ENCODE measurements around the gene SLC2A9. TPM values are rescaled to one million over a fixed set of nuclear protein-coding genes. Genes with fewer than 3 reads are reported as not detected.

Gene SLC2A9
- total RNA-seq, 6 experiments from 2014 or later: 16.1 to 25.0 (median 19.8) TPM

- intact Hi-C loops (cut with DNase I): no loop called here
- DNase-seq (no peak), ATAC-seq (no peak)
- Histone ChIP-seq H3K27ac (no peak overlapping the region), H3K4me3 (no peak overlapping the region), H3K9me3 (no peaks in the 10 kb centered on the region), H3K36me3 (no peaks in the 10 kb centered on the region), H3K27me3 (no peaks in the 10 kb centered on the region), H3K4me1 (no peaks in the 10 kb centered on the region)
- 67% methylated on average over 8 of the region's 10 CpGs for WGBS (ENCODE audit: insufficient coverage, low coverage, low lambda C conversion rate, missing lambda C conversion rate)
- no peak for TF ChIP-seq POLR2A (IDR thresholded peaks at IDR 0.05)
- TF ChIP-seq CTCF (IDR thresholded peaks at IDR 0.05): no peak
These were observed 93.8 kb downstream of the SLC2A9 start for GRCh38 chr4:9927341-9928007.

GRCh38 chr4:9926586-9926985 is 94.7 kb downstream of the SLC2A9 start:
- Histone ChIP-seq H3K9me3 (no peaks in the 10 kb centered on the region), H3K4me3 (no peak overlapping the region), H3K36me3 (no peaks in the 10 kb centered on the region), H3K4me1 (no peaks in the 10 kb centered on the region), H3K27me3 (no peaks in the 10 kb centered on the region), H3K27ac (no peak overlapping the region)
- no peak for DNase-seq
- whole genome bisulfite sequencing (ENCODE audit: insufficient coverage, low coverage, low lambda C conversion rate, missing lambda C conversion rate): 90% methylated on average over 2 of the region's 3 CpGs
- TF ChIP-seq POLR2A (IDR thresholded peaks at IDR 0.05) (no peak), CTCF (IDR thresholded peaks at IDR 0.05) (no peak)
- intact Hi-C loops (cut with DNase I): no loop called here
- no peak for ATAC-seq

GRCh38 chr4:9925750-9926439 is 95.4 kb downstream of the SLC2A9 start:
- 92% methylated on average over 3 of the region's 8 CpGs for WGBS (ENCODE audit: insufficient coverage, low coverage, low lambda C conversion rate, missing lambda C conversion rate)
- H3K9me3 ChIP-seq: no peaks in the 10 kb centered on the region
- no peak overlapping the region for H3K27ac ChIP-seq
- H3K27me3 ChIP-seq: no peaks in the 10 kb centered on the region
- intact Hi-C loops (cut with DNase I): no loop called here
- ATAC-seq: no peak
- no peaks in the 10 kb centered on the region for H3K36me3 ChIP-seq
- no peak overlapping the region for H3K4me3 ChIP-seq
- H3K4me1 ChIP-seq: no peaks in the 10 kb centered on the region
- TF ChIP-seq POLR2A (IDR thresholded peaks at IDR 0.05) (no peak), CTCF (IDR thresholded peaks at IDR 0.05) (no peak)
- no peak for DNase-seq

- no peak for ATAC-seq
These were observed 96.5 kb downstream of the SLC2A9 start for GRCh38 chr4:9924750-9925149.

More at GRCh38 chr4:9924750-9925149, 96.5 kb downstream of the SLC2A9 start:
- no peaks in the 10 kb centered on the region for H3K9me3 ChIP-seq
- no peaks in the 10 kb centered on the region for H3K36me3 ChIP-seq
- H3K4me3 ChIP-seq: no peak overlapping the region
- no peak for TF ChIP-seq POLR2A (IDR thresholded peaks at IDR 0.05)
- TF ChIP-seq CTCF (IDR thresholded peaks at IDR 0.05): no peak
- 85% methylated on average over 3 of the region's 4 CpGs for WGBS (ENCODE audit: insufficient coverage, low coverage, low lambda C conversion rate, missing lambda C conversion rate)
- H3K4me1 ChIP-seq: no peaks in the 10 kb centered on the region
- DNase-seq: no peak
- no peaks in the 10 kb centered on the region for H3K27me3 ChIP-seq
- intact Hi-C loops (cut with DNase I): no loop called here
- H3K27ac ChIP-seq: no peak overlapping the region
